GM12801 (cell line): ENCODE measurements around the gene ZNF607.

Experiments
- TF ChIP-seq, protein P1 (sequence below): IDR thresholded peaks from one replicate; pipeline ENCODE4 v1.5.1; 2011; ENCODE audit warnings: control low read depth; ENCODE audit not compliant: insufficient read length; ENCODE audit errors: extremely low read depth

Gene ZNF607

DNA sequence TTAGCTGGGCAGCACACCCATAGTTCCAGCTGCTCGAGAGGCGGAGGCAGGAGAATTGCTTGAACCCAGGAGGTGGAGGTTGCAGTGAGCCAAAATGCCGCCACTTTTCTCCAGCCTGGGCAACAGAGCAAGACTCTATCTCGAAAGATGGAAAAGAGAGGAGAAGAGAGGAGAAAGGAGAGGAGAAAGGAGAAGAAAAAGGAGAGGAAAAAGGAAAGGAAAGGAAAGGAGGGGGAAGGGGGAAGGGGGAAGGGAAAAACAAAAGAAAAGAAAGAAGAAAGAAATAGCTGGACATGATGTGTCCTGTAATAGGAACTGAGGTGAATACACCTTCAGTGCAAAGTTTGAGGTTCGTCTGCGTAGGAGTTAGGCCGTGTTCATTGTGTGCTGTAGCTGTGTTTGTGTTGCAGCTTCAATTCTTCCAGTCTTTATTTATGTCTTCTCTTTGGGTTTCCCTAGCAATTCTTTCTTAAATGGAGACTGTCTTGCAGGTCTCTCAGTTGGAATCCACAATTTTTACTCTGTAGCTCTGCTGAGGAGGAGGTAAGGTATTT lies 13.4 kb downstream of the ZNF607 start:
- TF ChIP-seq, protein P1, sequence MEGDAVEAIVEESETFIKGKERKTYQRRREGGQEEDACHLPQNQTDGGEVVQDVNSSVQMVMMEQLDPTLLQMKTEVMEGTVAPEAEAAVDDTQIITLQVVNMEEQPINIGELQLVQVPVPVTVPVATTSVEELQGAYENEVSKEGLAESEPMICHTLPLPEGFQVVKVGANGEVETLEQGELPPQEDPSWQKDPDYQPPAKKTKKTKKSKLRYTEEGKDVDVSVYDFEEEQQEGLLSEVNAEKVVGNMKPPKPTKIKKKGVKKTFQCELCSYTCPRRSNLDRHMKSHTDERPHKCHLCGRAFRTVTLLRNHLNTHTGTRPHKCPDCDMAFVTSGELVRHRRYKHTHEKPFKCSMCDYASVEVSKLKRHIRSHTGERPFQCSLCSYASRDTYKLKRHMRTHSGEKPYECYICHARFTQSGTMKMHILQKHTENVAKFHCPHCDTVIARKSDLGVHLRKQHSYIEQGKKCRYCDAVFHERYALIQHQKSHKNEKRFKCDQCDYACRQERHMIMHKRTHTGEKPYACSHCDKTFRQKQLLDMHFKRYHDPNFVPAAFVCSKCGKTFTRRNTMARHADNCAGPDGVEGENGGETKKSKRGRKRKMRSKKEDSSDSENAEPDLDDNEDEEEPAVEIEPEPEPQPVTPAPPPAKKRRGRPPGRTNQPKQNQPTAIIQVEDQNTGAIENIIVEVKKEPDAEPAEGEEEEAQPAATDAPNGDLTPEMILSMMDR, result no peak

DNA sequence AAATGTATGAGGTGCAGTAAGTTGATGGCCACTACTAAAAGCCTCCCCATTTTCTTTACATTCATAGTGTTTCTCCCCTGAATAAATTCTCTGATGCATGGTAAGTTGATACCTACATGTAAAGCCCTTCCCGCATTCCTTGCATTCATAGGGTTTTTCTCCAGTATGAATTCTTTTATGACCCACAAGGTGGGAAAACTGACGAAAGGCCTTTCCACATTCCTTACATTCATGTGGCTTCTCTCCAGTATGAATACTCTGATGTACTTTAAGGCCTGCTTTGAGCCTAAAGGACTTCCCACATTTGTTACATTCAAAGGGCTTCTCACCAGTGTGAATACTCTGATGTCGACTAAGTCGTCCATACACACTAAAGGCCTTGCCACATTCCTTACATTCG lies 20.5 kb downstream of the ZNF607 start:
- TF ChIP-seq, protein P1, result no peak

DNA sequence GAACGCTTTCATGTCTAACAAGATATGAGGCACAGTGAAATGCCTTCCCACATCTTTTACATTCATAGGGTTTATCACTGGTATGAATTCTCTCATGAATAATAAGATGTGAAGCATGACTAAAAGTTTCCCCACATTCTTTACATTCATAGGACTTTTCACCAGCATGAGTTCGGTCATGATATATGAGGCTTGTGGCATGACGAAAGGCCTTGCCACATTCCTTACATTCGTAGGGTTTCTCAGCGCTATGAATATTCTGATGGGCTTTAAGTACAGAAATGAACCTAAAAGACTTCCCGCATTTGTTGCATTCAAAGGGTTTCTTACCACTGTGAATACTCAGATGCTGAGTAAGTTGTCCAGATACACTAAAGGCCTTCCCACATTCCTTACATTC lies 21.3 kb downstream of the ZNF607 start:
- TF ChIP-seq, protein P1, result no peak

DNA sequence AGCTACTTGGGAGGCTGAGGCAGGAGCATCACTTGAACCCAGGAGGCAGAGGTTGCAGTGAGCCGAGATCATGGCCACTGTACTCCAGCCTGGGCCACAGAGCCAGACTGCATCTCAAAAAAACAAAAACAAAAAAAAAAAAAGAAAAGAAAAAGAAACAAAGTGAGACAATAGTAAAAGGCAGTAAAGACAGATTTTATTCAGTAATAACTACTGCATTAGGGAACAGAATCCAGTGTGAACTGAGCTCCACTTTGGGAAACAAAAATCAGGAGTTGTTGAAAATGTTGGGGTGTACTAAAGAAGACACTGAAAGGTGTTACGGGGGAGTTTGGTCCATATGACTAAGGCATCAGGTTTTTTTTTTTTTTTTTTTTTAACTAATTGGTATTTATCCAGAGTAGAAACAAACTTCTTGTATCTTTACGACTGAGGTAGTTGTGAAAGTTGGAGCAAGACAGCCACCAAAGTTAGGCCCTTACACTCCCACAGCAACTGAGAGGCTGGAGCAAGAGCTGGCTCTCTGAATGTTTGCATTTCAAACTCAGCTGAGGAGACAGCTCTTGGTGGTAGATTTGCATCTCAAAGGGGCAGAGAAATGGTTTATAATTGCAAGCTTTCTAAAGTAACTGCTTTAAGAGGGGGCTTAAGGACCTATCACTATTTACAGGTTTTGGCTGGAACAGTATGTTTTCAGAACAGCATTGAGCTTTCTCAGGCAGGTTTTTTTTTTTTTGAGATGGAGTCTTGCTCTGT lies 24.2 kb downstream of the ZNF607 start:
- TF ChIP-seq, protein P1, result no peak

DNA sequence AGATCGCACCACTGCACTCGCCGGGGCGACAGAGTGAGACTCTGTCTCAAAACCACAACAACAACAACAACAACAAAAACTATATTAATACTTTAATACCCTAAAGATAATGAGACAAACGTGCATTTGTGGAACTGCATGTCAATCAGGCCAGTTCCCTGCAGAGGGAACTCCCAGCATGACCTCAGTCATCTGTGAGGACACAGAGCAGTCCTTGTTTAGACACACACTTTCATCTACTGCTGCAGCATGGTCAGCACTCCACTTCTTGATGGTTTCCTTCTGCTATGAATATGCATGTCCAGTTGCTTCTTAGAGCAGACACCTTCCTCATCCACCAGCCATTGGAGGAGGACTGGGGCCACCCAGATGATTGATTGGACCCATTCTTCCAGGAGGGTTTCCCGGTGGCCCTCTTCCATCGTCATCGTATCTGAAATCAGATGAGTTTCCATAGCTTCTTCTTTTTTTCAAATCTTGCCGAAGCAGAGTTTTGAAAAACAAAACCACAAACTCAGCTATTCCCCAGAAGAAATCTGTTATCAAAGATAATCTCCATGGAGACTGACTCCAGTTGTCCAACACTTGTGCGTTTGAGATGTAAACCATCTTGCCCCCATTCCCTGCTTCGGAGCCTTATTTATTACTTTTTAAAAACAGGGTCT lies 26.5 kb downstream of the ZNF607 start:
- TF ChIP-seq, protein P1, result no peak

DNA sequence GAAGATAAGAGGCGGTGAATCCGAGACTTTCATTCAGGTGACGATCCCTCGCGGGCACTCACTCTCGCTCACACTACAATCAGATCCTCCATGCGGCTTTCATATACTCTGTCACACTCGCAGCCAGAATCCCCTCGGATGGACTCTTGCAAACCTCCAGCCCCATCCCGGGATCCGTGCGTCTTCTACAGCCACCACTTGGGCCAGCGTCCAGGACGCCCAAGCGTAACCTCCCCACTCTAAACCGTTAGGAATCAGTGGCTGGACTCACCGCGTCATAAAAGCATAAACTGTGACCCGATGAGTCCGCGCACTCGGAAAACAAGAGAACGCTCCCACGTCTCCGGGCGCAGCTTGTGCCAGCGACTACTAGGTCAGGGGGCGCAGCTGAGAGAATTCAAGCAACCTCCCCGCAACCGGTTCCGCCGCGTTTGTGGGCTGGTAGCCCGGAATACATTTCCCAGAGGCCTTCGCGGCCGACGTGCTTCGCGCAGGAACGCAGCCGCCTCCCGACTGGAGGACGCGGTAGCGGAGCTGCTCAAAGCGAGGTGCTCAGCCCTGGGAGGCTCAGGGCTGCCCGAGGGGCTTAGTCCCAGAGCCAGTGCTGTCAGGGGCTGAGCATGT lies 27.6 kb downstream of the ZNF607 start:
- TF ChIP-seq, protein P1, result no peak

DNA sequence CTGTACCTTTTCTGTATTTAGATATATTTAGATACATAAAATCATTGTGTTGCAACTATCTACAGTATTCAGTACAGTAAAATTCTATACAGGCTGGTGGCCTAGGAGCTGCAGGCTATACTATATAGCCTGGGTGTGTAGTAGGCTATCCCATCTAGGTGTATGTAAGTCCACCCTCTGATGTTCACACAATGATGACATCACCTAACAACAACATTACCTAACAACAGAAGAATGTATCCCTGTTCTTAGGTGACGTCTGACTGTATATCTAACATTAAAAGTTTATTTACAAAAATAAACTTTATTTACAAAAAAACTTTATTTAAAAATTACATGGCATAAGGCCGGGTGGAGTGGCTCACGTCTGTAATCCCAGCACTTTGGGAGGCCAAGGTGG lies 36.0 kb downstream of the ZNF607 start:
- TF ChIP-seq, protein P1, result no peak
